HFF-Myc (cell line): ENCODE data around the gene TTC23L.
A peak's percentile ranks its signal among the peaks of the same experiment; 100 is the strongest.

Experiments
- DNase-seq: peaks from one replicate; pipeline ENCODE4 v3.0.0-alpha.2; 2011; ENCODE audit warnings: low read depth; ENCODE audit errors: extremely low read depth
- H3K4me3 ChIP-seq: replicated peaks from 2 replicates; pipeline ENCODE4 v1.5.1; 2011; ENCODE audit warnings: low read depth, mild to moderate bottlenecking, control low read depth, low read length
- TF ChIP-seq, protein P1 (sequence below): IDR thresholded peaks from 2 replicates; pipeline ENCODE4 v1.5.1; 2012; ENCODE audit warnings: mild to moderate bottlenecking, low read depth, low read length, control low read depth; ENCODE audit errors: missing control alignments

Gene TTC23L

DNA sequence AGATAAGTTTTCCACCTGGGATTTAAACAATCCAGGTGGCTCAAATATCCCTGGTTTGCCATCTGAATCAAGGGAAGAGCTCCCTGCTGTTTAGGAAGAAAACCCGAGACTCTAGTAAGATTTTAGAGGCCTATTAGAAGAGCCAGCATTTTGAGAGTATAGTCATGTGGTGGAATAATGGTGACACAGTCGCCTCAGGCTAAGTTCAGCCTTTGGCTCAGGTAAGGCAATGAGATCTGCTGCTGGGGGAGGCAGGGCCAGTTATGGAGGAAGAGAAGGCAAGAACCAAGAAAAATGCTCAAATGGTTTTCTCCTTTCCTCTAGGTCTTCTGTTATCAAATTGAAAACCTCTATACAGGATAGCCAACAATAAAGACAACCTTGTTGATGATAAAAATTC, 60.1 kb downstream of the TTC23L start:
- TF ChIP-seq, protein P1, sequence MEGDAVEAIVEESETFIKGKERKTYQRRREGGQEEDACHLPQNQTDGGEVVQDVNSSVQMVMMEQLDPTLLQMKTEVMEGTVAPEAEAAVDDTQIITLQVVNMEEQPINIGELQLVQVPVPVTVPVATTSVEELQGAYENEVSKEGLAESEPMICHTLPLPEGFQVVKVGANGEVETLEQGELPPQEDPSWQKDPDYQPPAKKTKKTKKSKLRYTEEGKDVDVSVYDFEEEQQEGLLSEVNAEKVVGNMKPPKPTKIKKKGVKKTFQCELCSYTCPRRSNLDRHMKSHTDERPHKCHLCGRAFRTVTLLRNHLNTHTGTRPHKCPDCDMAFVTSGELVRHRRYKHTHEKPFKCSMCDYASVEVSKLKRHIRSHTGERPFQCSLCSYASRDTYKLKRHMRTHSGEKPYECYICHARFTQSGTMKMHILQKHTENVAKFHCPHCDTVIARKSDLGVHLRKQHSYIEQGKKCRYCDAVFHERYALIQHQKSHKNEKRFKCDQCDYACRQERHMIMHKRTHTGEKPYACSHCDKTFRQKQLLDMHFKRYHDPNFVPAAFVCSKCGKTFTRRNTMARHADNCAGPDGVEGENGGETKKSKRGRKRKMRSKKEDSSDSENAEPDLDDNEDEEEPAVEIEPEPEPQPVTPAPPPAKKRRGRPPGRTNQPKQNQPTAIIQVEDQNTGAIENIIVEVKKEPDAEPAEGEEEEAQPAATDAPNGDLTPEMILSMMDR, result no peak

DNA sequence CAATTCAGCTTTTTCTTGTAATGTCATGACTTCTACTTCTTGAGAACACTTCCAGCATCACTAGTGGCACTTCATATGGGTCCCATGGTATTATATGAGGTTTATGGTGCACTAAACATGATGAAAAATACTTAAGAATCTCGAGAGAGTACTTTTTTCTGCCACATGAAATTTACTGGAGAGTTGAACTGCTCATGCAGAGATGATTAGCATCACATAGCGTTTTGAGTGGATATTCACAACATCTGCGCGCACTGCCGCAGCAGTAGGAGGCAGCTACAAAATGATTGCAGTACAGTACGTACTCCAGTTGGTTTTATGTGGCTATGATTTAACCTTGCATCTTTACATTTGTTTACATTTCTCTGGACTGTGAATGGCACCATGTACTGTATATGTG, 61.7 kb downstream of the TTC23L start:
- TF ChIP-seq, protein P1, result no peak
- no peak overlapping the region for H3K4me3 ChIP-seq
- no peak for DNase-seq

More for the DNA sequence above, 60.1 kb downstream of the TTC23L start:
- H3K4me3 ChIP-seq, result no peak overlapping the region
- DNase-seq, result no peak

DNA sequence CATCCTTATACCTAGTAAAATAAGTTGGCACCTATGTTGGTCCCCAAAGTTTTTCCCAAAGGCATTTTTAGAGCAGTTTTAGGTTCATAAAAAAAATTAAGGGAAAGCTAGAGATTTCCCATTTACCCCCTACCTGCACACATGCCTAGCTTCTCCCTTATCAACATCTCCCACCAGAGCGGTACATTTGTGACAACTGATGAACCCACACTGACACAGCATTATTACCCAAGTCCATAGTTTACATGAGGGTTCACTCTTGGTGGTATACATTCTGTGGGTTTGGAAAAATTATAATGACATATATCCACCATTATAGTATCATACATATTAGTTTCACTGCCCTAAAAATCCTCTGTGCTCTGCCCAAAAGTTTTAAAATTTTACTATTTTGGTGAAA, 64.3 kb downstream of the TTC23L start:
- TF ChIP-seq, protein P1, result no peak
- DNase-seq, result no peak
- H3K4me3 ChIP-seq, result no peak overlapping the region

DNA sequence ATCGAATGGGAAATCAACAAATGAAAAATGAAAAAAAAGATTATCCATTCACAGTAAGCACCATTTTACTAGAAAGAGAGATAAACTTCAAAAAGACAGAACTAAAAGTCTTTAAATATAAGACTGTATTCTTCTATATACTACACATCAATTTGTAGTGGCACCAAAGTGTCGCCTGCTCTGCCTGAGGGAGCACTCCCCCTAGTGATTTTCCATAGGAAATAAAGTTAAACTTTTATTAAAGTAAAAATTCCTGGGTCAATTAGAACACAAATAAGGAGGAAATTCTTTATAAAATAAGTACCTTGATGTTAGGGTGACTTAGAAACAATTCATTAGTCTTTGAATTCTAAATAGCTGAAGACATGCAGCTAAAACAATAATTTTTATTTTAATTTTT, 66.6 kb downstream of the TTC23L start:
- no peak overlapping the region for H3K4me3 ChIP-seq
- no peak for DNase-seq
- TF ChIP-seq, protein P1, result peak; percentile 43

DNA sequence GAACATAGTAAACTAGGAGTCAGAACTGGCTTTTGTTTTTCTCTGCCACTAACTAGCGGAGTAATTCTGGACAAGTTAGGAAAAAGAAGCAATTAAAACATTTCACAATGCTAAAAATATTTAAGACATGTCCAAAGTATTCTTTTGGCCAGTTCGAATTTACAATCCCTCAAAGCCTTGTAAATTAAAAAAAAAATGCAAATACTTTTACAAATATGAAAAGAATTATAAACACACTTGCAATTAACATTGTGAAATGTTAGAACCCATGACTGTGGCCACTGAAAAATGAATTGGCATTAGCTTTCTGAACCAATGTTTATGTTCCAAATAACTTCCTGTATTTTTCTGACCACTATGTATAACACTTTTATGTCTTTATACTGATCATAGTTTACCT, 74.1 kb downstream of the TTC23L start:
- TF ChIP-seq, protein P1, result no peak
- peak overlapping the region; percentile 96 for H3K4me3 ChIP-seq
- DNase-seq, result no peak

DNA sequence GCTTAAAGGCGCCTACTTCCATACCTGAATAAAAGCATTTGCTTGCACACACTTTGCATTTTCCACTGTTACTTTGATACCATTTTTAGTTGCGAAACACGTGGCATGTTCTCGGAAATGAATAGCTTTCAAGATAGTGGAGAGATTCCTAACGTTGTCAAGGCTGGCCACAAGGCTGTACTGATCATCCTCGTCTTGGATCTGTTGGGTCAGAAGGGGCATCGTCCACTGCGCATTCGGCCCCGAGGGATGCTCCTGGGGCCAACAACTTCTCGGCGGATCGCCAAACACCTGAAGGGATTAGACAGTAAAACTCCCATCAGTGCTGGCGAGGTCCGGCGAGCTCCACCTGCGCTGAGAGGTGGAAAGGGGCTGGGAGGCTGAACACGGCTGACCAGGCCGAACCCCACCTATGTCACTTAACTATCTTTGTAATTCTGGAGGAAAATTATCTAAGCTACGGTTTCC, 75.7 kb downstream of the TTC23L start:
- peak overlapping the region; percentile 96 for H3K4me3 ChIP-seq
- TF ChIP-seq, protein P1, result no peak
- no peak for DNase-seq
